Left lung (tissue), 10 donors: ENCODE measurements around the gene CYSLTR2. TPM values are rescaled to one million over a fixed set of nuclear protein-coding genes. Genes with fewer than 3 reads are reported as not detected.

Experiments used
- ATAC-seq: fragments of 200-7000 bp; cut with Tn5 transposase; one replicate; pipeline ENCODE4 v1.9.1; 2020; ENCODE audit warnings: moderate library complexity
- DNase-seq, 4 donors: peaks; one replicate each; pipeline ENCODE4 v3.0.0-alpha.2; 2013 to 2020
- H3K27ac ChIP-seq, 2 donors: fragments of 200-600 bp; sonication (generic) in 1 of 2; one replicate each; pipeline versions ENCODE4 v1.5.0 to v1.8.0; 2020 to 2021
- H3K27me3 ChIP-seq, 2 donors: fragments of 200-600 bp; sonication (generic) in 1 of 2; one replicate each; pipeline versions ENCODE4 v1.5.0 to v1.8.0; 2020 to 2021
- H3K36me3 ChIP-seq, 2 donors: fragments of 200-600 bp; sonication (generic) in 1 of 2; one replicate each; pipeline versions ENCODE4 v1.5.0 to v1.8.0; 2020 to 2021
- H3K4me1 ChIP-seq, 2 donors: fragments of 200-600 bp; one replicate each; pipeline ENCODE4 v1.8.0; 2021
- H3K4me3 ChIP-seq, 2 donors: fragments of 200-600 bp; sonication (generic) in 1 of 2; one replicate each; pipeline versions ENCODE4 v1.5.0 to v1.8.0; 2020 to 2021; ENCODE audit warnings: mild to moderate bottlenecking in 1 of 2
- H3K9me3 ChIP-seq, 2 donors: fragments of 200-600 bp; sonication (generic) in 1 of 2; one replicate each; pipeline versions ENCODE4 v1.5.0 to v1.8.0; 2020 to 2021
- intact Hi-C, 2 donors: fragments of 100-400 bp; cut with DNase I; formaldehyde crosslinking; loops; one replicate each; pipeline versions ENCODE4 v1.11.2 to v1.14.2; 2022
- polyA plus RNA-seq, 6 donors: library from polyadenylated mRNA; unstranded; fragments of 120-200 nt; gene quantifications; one replicate each; pipeline ENCODE4 v1.2.1, GENCODE V29; 2013; ENCODE audit not compliant: insufficient read length in 6 of 6
- total RNA-seq, 2 donors: library from RNA; stranded (reverse); fragmentation: NEBNext Ultra II Directional; extraction: Animal tissue kit (Norgen Biotek cat#: 25700); gene quantifications; one replicate each; pipeline ENCODE4 v1.2.1, GENCODE V29; 2021
- TF ChIP-seq, protein P1 (sequence below), 2 donors: fragments of 200-600 bp; sonication (generic) in 1 of 2; IDR thresholded peaks; one replicate each; pipeline versions ENCODE4 v1.5.0 to v1.8.0; 2021; ENCODE audit warnings: antibody characterized with exemption in 2 of 2
- donor health status: DM: no; HTN: yes; CAD: no.
- donor health status: DM: no; HTN: no; CAD: no.

The CYSLTR2 gene
- total and polyA plus RNA-seq, 8 donors: 0.21 to 1.2 (median 0.37) TPM

DNA sequence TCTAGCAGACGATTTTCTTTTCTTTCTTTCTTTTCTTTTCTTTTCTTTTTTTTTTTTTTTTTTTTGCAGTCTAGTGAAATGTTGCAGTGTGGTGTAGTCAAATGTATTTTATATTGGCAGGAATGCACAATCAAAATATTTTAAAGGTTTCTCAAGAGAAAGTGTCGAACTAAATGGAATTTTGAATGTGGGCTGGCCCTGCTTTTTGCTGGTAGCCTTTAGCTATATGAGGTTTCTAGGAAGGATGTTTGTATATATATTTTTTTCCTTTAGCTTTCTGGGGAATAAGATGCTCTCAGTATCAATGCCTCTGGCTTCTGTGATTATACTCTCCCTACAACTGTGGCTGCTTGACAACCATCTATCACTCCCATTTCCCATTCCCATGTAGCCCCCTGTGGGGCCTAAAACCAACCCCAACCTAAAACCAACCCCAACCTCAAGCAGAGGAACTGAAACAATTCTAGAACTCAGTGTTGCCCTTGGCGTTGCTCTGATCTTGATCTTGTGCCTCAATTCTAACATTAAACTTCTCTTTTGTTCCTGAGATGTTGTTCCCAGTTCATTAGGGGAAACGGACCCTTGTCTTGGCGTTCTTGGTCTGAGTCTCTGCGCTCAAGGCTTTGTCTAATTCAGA lies 27.1 kb downstream of the CYSLTR2 start:
- no peak overlapping the region for H3K4me3 ChIP-seq
- no peaks in the 10 kb centered on the region for H3K27me3 ChIP-seq
- TF ChIP-seq, protein P1, sequence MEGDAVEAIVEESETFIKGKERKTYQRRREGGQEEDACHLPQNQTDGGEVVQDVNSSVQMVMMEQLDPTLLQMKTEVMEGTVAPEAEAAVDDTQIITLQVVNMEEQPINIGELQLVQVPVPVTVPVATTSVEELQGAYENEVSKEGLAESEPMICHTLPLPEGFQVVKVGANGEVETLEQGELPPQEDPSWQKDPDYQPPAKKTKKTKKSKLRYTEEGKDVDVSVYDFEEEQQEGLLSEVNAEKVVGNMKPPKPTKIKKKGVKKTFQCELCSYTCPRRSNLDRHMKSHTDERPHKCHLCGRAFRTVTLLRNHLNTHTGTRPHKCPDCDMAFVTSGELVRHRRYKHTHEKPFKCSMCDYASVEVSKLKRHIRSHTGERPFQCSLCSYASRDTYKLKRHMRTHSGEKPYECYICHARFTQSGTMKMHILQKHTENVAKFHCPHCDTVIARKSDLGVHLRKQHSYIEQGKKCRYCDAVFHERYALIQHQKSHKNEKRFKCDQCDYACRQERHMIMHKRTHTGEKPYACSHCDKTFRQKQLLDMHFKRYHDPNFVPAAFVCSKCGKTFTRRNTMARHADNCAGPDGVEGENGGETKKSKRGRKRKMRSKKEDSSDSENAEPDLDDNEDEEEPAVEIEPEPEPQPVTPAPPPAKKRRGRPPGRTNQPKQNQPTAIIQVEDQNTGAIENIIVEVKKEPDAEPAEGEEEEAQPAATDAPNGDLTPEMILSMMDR (IDR thresholded peaks at IDR 0.05): no peak
- intact Hi-C loops: no loop called here
- no peak for ATAC-seq
- DNase-seq: no peak
- H3K27ac ChIP-seq: no peak overlapping the region
- H3K9me3 ChIP-seq: no peaks in the 10 kb centered on the region
- no peaks in the 10 kb centered on the region for H3K36me3 ChIP-seq
- H3K4me1 ChIP-seq: peaks cover 0 to 17% of the 10 kb centered on the region in 2 donors

DNA sequence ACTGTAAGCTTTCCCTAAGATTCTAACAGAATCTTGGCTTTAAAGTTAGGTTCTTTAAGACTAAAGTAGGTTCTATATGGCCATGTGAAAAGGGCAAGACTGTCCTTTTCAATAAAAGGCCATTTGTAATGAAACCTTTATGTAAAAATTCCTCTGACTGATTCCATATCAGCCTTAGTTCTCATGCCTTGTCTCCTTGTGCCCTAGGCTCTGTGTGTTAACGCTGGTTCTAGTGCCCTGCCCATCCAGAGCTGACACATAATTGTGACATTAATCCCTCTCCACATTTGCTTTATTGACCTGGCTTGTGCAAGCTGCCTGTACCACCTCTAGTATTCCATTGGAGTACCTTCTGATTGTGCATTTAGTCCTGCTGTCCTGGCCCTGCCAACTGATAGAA lies 28.2 kb downstream of the CYSLTR2 start:
- Histone ChIP-seq H3K27ac (no peak overlapping the region), H3K27me3 (no peaks in the 10 kb centered on the region), H3K9me3 (no peaks in the 10 kb centered on the region), H3K36me3 (no peaks in the 10 kb centered on the region), H3K4me3 (no peak overlapping the region), H3K4me1 (peaks cover 0 to 17% of the 10 kb centered on the region in 2 donors)
- intact Hi-C loops: no loop called here
- DNase-seq: no peak
- ATAC-seq: no peak
- TF ChIP-seq, protein P1 (IDR thresholded peaks at IDR 0.05): no peak

DNA sequence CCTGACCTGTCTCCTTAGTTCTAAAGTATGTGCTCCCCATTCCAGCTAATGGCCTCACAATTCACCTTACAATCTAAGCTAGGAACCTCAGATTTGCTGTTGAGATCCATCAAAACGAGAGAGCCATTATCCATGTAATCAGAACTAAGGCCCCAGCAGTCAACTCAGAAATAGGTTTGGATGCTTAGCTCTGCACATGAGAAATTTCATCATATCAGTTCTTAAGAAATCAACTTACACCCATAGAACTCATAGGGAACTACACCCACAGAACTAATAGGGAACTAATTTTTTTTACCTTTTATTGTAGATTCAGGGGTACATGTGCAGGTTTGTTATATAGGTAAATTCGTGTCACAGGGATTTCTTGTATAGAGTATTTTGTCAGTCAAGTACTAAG lies 28.7 kb downstream of the CYSLTR2 start:
- TF ChIP-seq, protein P1 (IDR thresholded peaks at IDR 0.05): no peak
- no peaks in the 10 kb centered on the region for H3K36me3 ChIP-seq
- no peaks in the 10 kb centered on the region for H3K27me3 ChIP-seq
- ATAC-seq (no peak), DNase-seq (no peak)
- peaks cover 0 to 17% of the 10 kb centered on the region in 2 donors for H3K4me1 ChIP-seq
- H3K9me3 ChIP-seq: no peaks in the 10 kb centered on the region
- H3K4me3 ChIP-seq: no peak overlapping the region
- intact Hi-C loops: no loop called here
- H3K27ac ChIP-seq: no peak overlapping the region

DNA sequence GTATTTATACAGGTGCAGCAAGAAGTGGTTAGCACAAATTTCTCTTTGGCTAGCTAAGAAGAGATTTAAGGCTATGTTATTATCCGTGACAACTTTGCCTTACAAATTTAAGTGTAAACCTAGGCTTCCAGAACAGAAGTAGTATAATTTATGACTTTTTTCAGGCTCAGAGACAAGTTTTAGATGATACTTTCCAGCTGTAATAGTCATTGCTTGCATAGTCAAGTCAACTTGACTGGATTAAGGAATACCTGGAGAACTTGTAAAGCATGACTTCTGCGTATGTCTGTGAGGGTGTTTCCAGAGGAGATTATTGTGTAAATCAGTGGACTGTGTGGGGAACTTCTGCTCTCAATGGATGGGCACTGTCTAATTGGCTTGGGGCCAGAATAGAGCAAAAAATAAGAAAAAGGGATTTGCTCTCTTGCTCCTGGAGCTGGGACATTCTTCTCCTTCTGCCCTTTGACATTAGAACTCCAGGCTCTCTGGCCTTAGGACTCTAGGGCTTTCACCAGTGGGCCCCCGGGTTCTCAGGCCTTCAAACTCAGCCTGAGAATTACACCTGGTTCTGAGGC lies 33.0 kb downstream of the CYSLTR2 start:
- ATAC-seq (no peak), DNase-seq (no peak)
- H3K36me3 ChIP-seq: no peaks in the 10 kb centered on the region
- peaks cover 0 to 7% of the 10 kb centered on the region in 2 donors for H3K4me1 ChIP-seq
- H3K4me3 ChIP-seq: no peak overlapping the region
- intact Hi-C loops: no loop called here
- TF ChIP-seq, protein P1 (IDR thresholded peaks at IDR 0.05): no peak
- H3K9me3 ChIP-seq: no peaks in the 10 kb centered on the region
- no peak overlapping the region for H3K27ac ChIP-seq
- no peaks in the 10 kb centered on the region for H3K27me3 ChIP-seq

DNA sequence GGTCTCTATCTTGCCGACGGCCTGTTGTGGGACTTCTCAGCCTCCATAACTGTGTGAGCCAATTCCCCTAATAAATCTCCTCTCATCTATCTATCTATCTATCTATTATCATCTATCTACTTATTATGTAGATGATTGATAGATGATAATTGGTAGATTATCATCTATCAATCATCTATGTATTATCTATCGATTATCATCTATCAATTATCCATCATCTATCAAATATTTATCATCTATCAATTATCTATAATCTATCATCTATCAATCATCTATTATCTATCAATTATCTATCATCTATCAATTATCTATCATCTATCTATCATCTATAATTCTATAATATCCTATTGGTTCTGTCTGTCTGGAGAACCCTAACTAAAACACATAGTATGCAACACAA lies 33.5 kb downstream of the CYSLTR2 start:
- H3K27me3 ChIP-seq: no peaks in the 10 kb centered on the region
- no peaks in the 10 kb centered on the region for H3K36me3 ChIP-seq
- intact Hi-C loops: no loop called here
- no peak overlapping the region for H3K27ac ChIP-seq
- H3K4me1 ChIP-seq: peaks cover 0 to 4% of the 10 kb centered on the region in 2 donors
- no peak for ATAC-seq
- no peak for DNase-seq
- TF ChIP-seq, protein P1 (IDR thresholded peaks at IDR 0.05): no peak
- H3K4me3 ChIP-seq: no peak overlapping the region
- H3K9me3 ChIP-seq: no peaks in the 10 kb centered on the region
